HG02759 (cell line): Measurements from ENCODE around the gene ACSS1.
"Not testable (repeated sequence)": the region's sequence is repeated elsewhere in the genome, so short reads cannot be mapped to it uniquely, and the experiment has no call there.

Experiments used
- ATAC-seq: cut with Tn5 transposase; IDR thresholded peaks from one replicate; pipeline ENCODE4 v1.9.1; 2021; ENCODE audit warnings: mild to moderate bottlenecking, moderate library complexity; ENCODE audit not compliant: unreplicated experiment

Gene ACSS1

DNA sequence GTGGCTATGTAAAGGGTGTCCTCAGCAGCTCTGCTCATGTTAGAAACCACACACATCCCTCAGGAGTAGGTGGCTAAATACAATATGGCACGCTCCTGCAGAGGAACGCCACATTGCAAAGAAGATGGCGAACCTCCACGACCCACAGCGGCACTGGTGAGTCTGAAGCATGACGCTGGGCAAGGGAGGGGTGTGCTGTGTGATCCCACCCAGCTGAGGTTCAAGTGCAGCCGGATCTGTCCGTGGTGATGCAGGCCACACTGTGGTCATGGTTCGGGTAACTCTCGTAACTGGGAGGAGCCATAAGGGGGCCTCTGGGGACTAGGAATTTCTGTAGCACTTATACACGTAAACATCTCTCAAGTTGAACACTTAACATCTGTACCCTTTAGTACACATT, 42.0 kb downstream of the ACSS1 start:
- no peak for ATAC-seq

GRCh38 chr20:25014816-25015215, 43.1 kb downstream of the ACSS1 start:
- ATAC-seq = no peak

DNA sequence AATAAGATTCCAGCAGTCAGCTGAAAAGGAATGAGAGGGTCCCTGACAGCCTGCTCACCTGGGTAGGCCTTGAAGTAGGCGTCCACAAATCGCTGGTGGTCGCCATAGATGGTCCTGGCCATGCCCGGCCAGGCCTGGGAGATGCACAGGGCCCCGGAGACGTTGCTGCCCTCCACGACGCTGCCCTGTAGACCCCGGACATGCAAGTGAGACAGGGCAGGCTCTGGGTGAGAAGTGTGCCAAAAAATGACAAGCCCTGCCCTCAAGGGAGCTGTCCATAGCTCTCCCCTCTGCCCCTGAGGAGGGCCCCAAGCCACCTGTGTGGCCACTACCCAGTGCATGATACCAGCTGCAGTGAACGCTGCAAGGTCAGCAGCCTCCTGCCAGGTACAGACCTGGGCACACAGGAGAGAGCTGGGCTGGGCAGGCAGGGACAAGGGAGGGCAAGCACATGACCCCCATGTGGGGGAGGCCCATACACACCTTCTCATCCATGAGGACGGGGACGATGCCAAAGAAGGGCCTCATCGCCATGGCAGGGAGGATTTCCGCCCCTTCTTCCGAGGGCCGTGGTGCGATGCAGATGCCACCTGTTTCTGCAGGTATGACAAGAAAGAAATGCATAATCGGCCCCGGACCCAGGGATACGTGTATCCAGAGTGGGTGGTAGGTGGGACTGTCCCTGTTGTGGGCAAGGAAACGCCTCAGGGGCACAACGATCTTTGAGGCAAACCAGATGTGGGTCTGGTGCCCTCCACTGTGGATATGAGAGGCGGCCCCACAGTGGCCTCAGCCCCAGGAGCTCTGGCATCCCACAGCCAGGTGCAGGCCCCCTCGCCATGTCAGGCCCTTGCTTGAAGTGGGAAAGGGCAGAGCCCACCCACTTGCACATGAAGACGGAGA, 44.2 kb downstream of the ACSS1 start:
- no peak for ATAC-seq

GRCh38 chr20:25012616-25013189, 45.2 kb downstream of the ACSS1 start:
- no peak for ATAC-seq

DNA sequence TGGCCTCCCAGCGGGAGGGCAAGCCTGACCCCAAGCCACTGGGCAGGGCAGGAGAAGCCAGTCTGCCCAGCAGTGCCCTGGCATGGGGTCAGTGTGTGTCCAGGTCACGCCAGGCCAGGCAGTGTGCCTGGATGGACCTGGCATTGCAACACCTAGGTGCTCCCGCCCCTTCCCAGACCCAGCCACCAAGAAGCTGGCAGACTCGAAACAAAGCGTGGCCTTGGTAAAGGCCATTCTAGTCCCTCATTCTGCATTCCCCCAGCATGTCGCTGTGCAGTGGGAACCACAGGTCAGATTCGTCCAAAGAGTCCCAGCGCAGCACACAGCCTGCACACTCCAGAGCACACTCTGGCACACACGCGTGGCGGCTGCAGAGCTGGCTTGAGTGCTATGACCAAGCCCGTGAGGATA, 46.1 kb downstream of the ACSS1 start:
- ATAC-seq = no peak

DNA sequence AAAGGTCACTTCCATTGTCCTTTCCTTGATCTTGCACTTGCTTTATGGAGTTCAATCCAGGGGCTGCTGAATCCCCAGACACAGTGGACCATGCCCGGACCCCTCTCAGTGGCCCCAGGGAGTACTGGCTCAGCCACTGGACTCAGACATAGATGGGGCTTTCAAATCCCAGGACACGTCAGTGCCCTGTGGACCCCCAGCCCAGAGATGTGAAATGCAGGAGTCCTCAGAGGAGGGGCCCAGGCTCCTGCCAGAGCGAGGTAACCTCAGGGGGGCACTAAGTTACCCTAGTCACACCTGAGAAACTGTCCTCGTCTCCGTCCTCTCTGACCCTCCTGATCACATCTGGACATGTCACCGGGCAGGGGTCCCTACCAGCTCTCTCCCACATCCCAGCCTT, 46.7 kb downstream of the ACSS1 start:
- ATAC-seq = no peak

DNA sequence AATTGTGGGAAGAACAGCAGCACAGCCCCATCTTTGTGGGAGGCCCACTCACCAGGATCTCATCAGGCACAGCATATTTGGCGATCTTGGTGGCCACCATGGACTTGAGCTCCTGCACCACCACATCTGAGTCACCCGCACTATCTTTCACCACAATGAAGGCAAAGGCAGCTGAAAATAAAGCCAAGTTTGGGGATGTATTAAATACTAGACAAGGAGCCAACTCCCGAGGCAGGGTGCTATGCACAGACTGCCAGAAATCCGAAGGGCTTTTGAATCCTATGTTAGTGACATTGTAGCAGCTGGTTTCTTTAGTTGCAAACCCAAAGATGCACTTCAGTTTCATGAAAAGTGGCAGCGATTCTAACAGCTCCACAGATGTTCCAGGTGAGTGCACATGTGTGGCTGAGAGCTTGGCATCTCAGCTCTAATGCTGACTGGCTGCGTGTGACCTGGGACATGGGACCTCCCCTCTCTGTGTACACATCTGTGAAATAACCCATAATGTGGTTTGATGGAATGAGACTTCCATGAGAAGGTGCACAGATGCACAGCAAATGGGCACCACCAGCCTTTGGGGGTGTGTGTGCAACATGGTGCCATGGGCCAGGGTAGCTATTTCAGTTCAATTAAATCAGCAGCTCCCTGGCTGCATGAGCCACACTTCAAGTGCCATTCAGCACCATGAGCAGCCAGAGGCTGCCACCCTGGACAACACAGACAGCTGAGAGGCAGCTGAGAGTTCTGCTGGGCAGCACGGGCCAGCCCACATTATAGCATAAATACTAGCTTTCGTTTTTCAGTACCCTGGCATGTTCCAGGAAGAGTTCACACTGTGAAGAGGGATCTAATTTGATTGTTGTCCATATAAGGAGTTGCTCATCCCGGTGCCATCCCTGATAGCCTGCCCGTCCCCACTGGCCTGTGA, 48.5 kb downstream of the ACSS1 start:
- no peak for ATAC-seq

DNA sequence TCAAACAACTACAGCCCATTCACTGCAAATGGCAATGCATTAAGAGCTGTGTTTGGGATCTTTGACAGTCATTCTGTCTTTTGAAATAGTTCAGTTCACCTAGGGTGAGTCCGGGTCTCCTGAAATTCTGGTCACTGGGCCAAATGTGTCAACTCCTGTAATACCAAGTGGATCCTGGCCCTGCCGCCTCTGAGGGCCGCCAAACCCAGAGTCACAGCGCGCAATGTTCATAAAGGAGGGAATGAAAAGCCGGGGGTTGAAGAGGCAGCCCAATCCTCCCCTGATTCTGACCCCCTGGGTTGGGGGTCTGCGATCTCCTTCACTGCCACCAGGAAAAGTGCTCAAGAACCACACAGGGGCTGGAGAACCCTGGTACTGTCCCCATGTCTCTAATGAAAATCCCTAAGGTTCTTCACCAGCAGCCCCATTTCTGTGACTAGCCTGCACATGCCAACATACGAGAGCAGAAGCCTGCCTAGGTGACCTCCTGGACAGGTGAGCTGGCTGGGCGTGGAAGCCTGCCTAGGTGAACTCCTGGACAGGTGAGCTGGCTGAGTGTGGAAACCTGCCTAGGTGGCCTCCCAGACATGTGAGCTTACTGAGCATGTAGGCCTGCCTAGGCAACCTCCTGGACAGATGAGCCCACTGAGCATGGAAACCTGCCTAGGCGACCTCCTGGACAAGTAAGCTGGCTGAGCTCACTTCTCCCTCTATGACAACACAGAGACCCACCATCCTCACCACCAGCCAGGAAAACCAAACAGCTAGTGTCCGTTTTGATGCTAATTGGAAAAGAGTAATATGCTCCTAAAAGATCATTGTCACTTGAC, 49.3 kb downstream of the ACSS1 start:
- ATAC-seq = no peak

DNA sequence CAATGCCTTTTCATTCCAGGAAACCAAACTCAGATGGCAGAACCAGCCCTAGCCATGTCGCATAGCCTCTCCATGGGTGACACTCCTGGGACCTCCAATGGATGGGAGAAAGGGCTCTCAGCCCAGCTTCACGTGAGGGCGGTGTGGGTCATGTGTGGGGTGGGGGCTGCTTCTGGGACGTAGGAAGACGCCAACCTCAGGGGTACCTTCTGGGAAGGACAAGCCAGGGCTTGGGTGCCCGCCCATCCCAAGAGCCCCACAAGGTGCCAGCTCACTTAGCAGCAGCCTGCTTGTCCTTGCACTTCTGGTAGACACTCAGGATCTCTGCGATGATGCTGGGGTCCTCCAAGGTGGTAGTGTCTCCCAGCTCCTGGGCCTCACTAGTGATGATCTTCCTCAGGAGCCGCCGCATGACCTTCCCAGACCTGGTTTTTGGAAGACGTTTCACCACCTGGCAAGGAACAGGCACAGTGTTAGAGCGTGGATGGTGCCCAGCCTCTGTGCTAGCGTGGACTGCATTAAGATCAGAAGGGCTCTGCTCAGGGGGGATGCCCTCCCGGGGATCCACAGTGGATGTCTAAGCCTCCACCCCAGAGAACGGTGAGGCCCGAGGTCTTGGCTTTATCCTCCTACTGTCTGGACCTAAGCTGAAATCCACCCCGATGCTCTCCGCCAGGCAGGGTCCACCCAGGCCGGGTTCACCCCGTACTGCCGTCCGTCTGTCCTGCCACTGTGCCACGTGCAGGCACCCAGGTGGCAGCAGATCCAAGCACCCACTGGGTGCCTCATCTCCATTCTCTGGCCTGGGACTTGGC, 50.2 kb downstream of the ACSS1 start:
- ATAC-seq = no peak

DNA sequence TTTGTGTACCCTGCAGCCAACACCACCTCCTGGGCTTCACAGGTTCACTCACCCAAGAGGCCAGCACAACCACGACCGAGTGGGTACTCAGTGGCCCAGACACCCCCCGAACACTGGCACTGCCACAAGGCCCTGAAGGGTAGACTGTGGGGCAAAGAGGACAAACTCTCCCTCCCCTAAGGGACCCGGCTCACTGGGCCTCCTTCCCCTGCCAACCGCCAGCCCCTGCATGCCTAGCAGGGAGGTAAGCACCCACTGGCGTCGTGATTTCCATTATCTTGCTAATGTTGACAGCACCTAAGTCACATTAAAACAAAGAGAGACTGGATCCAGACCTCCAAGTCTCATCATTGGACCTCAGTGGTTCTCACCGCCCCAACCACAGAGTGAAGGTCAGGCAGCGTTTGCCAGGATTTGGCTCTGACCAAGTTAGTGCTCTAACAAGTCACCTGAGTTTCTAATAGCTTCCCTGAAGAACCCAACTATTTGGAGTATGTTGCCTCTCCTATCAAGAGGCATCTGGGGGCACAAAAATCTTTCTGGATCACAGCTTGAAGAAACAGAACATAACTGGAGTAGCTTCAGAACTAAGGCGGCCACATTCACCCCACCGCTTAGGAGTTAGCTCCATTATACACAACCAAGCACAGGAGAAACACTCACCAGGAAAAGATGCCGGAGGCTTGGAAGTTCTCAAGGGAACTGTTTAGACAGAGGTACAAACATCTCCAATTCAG, 51.3 kb downstream of the ACSS1 start:
- ATAC-seq = no peak

- ATAC-seq = no peak
Measured at GRCh38 chr20:25005661-25006060, 52.3 kb downstream of the ACSS1 start.

- ATAC-seq = no peak
Measured at GRCh38 chr20:25005220-25005619, 52.7 kb downstream of the ACSS1 start.

- ATAC-seq = no peak
Measured at GRCh38 chr20:25003002-25003401, 54.9 kb downstream of the ACSS1 start.

DNA sequence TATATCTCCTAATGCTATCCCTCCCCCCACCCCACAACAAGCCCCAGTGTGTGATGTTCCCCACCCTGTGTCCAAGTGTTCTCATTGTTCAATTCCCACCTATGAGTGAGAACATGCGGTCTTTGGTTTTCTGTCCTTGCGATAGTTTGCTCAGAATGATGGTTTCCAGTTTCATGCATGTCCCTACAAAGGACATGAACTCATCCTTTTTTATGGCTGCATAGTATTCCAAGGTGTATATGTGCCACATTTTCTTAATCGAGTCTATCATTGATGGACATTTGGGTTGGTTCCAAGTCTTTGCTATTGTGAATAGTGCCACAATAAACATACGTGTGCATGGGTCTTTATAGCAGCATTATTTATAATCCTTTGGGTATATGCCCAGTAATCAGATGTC, 56.6 kb downstream of the ACSS1 start:
- not testable (repeated sequence) for ATAC-seq

DNA sequence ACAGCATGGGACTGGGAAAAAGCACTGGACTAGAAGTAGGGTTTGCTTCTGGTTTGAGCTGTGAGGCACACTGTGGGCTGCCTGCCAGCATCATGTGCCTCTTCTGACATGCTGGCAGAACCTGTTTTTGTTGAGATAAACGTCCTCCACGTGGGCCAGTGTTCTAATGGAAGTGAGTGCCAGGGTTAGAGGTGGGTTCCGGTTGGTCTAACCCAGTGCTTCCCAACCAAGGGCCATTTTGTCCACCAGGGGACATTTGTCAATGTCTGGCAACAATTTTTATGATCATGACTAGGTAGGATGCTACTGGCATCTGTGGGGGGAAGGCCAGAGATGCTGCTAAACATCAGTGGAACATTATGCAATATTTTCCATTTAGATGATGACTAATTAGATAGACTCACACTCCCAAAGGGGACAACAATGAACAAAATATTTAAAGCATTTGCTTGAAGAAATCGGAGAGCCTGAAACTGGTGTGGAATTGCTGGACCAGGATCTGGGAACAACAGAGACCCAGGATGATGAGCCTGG, 57.6 kb downstream of the ACSS1 start:
- ATAC-seq = no peak

DNA sequence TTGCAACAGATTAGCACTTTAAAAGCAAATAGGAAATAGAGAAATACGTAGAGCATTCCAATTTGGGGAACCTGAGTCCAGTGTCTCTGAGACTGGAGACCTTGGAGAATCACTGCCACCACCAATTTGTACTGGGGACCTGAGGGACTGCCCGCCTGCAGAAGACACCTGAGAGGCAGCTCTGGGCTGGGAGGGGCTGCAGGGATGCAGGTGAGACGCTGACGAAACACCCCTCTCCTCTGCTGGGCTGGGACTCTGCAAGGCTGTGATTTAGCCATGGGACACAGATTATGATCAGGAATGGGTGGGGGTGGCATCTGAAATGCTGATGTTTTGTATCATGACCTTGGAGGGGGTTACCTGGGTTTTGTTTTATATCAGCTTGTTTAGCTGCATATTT, 58.4 kb downstream of the ACSS1 start:
- ATAC-seq = no peak

DNA sequence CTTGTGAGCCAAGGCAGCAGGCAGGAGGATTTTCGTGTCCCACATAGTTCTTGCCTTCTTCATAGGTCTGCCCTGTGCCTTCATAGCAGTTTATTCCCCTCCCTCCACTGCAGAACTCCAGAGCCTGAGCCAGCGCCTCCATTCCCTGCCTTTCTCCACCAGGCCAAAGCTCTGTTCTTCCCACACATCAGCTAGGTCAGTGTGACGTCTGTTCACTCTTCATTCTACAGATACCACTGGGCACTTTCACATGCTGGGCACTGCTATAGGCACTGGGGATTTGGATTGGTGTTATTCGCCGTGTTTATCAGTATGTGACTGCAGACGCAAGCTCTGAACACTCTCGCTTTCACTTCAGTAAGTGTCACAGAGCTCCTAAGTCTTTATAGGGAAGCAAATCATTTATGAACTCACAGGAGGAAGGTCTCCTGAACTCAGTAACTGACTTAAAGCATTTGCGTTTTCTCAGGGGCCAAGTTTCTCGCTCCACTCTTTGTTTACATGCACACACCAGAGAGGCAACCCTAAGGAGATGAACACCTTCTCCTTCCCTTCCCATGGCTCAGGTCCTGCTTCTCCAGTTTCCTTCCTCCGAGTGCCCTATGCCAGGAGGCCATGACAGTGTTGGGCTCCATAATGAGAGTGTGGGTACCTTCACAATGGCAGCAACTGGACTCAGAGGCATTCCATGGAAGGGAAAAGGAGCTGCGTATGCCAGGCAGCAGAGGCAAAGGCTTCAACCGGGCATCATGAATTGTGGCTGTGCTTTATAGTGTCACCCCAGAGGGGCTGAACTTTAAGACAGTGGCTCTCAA, 59.1 kb downstream of the ACSS1 start:
- ATAC-seq = no peak

- no peak for ATAC-seq
Measured at GRCh38 chr20:24998121-24998520, 59.8 kb downstream of the ACSS1 start.
